Endothelial cell of umbilical vein (primary cell): Measurements from ENCODE around the gene HSD3B1. TPM values are rescaled to one million over a fixed set of nuclear protein-coding genes. Genes with fewer than 3 reads are reported as not detected.

Experiments
- BruUV-seq: library from RNA; stranded (reverse); fragments of 400-500 nt; replicated peaks from 2 replicates; lab custom pipeline; 2021; lab: Mats Ljungman, UMichigan
- CTCF ChIA-PET: fragments of 300-600, 350-600 bp; sonication (Branson Sonifier 250); formaldehyde crosslinking; loops from one replicate; lab custom pipeline; 2021; ENCODE audit warnings: antibody characterized with exemption, inconsistent platforms; lab: Charles Lee
- POLR2A ChIA-PET: fragments of 300-600, 350-600 bp; sonication (Branson Sonifier 250); formaldehyde crosslinking; loops from one replicate; lab custom pipeline; 2021; ENCODE audit warnings: antibody characterized with exemption, inconsistent platforms; lab: Charles Lee
- DNase-seq: peaks from one replicate; pipeline ENCODE4 v3.0.0-alpha.2; 2011; ENCODE audit warnings: low read depth, low spot score
- FAIRE-seq: peaks from 2 replicates; lab custom pipeline; 2011; peaks lifted over from hg19 to GRCh38; lab: Jason Lieb, UNC
- H2AFZ ChIP-seq: 2 replicates; pipeline ENCODE4 v1.6.0; 2012; ENCODE audit warnings: low read depth, low read length, control low read depth, inconsistent platforms
- H3K27ac ChIP-seq: 2 replicates; pipeline ENCODE4 v1.5.1; 2011; ENCODE audit warnings: low read depth, mild to moderate bottlenecking, control low read depth, low read length, moderate library complexity; ENCODE audit not compliant: insufficient read depth
- H3K27me3 ChIP-seq, 2 experiments: 2 replicates each; pipeline versions ENCODE4 v1.6.0 to v1.6.1; 2011; ENCODE audit warnings: low read length in 2 of 2, mixed read lengths in 1 of 2; ENCODE audit not compliant: control insufficient read depth in 2 of 2, insufficient read depth in 2 of 2
- H3K36me3 ChIP-seq, 2 experiments: 2 replicates in 1 of 2; 3 replicates in 1 of 2; pipeline ENCODE4 v1.5.1; 2011; ENCODE audit warnings: low read length in 2 of 2, mild to moderate bottlenecking in 1 of 2, moderate library complexity in 1 of 2; ENCODE audit not compliant: control insufficient read depth in 2 of 2, insufficient read depth in 2 of 2; ENCODE audit errors: extremely low read depth in 1 of 2
- H3K4me1 ChIP-seq: 3 replicates; pipeline ENCODE4 v1.5.1; 2011; ENCODE audit warnings: mild to moderate bottlenecking, low read length; ENCODE audit not compliant: control insufficient read depth, insufficient read depth; ENCODE audit errors: extremely low read depth
- H3K4me2 ChIP-seq: 2 replicates; pipeline ENCODE4 v1.6.1; 2011; ENCODE audit warnings: low read length, control low read depth, mixed read lengths; ENCODE audit not compliant: insufficient read depth
- H3K4me3 ChIP-seq, 3 experiments: fragments of 200-600 bp in 1 of 3; sonication (generic), shearing (Covaris generic) in 1 of 3; replicated peaks in 1 of 3; 2 replicates each; pipeline ENCODE4 v1.5.1; 2011 to 2016; ENCODE audit warnings: control low read depth in 3 of 3, low read length in 3 of 3, mild to moderate bottlenecking in 2 of 3, inconsistent platforms in 1 of 3, low read depth in 1 of 3, moderate library complexity in 1 of 3; ENCODE audit not compliant: insufficient read depth in 1 of 3
- H3K79me2 ChIP-seq: 2 replicates; pipeline ENCODE4 v1.6.0; 2012; ENCODE audit warnings: low read length, inconsistent platforms; ENCODE audit not compliant: control insufficient read depth, insufficient read depth
- H3K9ac ChIP-seq: replicated peaks from 2 replicates; pipeline ENCODE3; 2011; ENCODE audit warnings: low read length, control low read depth; ENCODE audit not compliant: insufficient read depth; ENCODE audit errors: extremely low read depth
- H3K9me1 ChIP-seq: replicated peaks from 3 replicates; pipeline ENCODE4 v1.6.0; 2011; ENCODE audit warnings: mild to moderate bottlenecking, low read length; ENCODE audit not compliant: control insufficient read depth, insufficient read depth; ENCODE audit errors: extremely low read depth
- H3K9me3 ChIP-seq: replicated peaks from 2 replicates; pipeline ENCODE4 v1.5.1; 2012; ENCODE audit warnings: low read length, inconsistent platforms; ENCODE audit not compliant: control insufficient read depth, insufficient read depth
- H4K20me1 ChIP-seq: replicated peaks from 2 replicates; pipeline ENCODE3; 2011; ENCODE audit warnings: mild to moderate bottlenecking, low read length; ENCODE audit not compliant: control insufficient read depth, insufficient read depth; ENCODE audit errors: extremely low read depth
- CTCF ChIP-seq, 2 donors: IDR thresholded peaks; 1 replicate in 1 of 2; 2 replicates in 1 of 2; pipeline ENCODE4 v1.5.1; 2011; ENCODE audit warnings: low read length in 2 of 2, mild to moderate bottlenecking in 2 of 2, moderate library complexity in 2 of 2, control low read depth in 1 of 2, inconsistent platforms in 1 of 2, low read depth in 1 of 2; ENCODE audit not compliant: insufficient read depth in 1 of 2; ENCODE audit errors: extremely low read depth in 1 of 2
- EZH2 ChIP-seq: IDR thresholded peaks from 2 replicates; pipeline ENCODE4 v1.6.1; 2012; ENCODE audit warnings: borderline replicate concordance, low read depth, mild to moderate bottlenecking, moderate library complexity, low read length, inconsistent platforms; ENCODE audit not compliant: severe bottlenecking
- FOS ChIP-seq: IDR thresholded peaks from 2 replicates; pipeline ENCODE4 v1.6.1; 2011; ENCODE audit warnings: mild to moderate bottlenecking, low read length, moderate library complexity, borderline replicate concordance; ENCODE audit not compliant: insufficient read depth
- GATA2 ChIP-seq: IDR thresholded peaks from 2 replicates; pipeline ENCODE4 v1.7.0; 2011; ENCODE audit warnings: low read depth, mild to moderate bottlenecking, moderate library complexity, mixed read lengths, low read length; ENCODE audit not compliant: insufficient read length, insufficient read depth
- JUN ChIP-seq: IDR thresholded peaks from 2 replicates; pipeline ENCODE4 v1.6.1; 2011; ENCODE audit warnings: borderline replicate concordance, low read depth; ENCODE audit not compliant: insufficient read length, insufficient read depth
- MYC ChIP-seq: IDR thresholded peaks from one replicate; pipeline ENCODE4 v1.6.1; 2011; ENCODE audit warnings: mild to moderate bottlenecking, low read depth, low read length
- POLR2A ChIP-seq: IDR thresholded peaks from 2 replicates; pipeline ENCODE4 v1.6.1; 2012; ENCODE audit warnings: low read depth, mild to moderate bottlenecking, control low read depth, low read length
- POLR2AphosphoS5 ChIP-seq: IDR thresholded peaks from 2 replicates; pipeline ENCODE4 v1.6.1; 2012; ENCODE audit warnings: low read depth, mild to moderate bottlenecking, control low read depth, low read length, moderate library complexity; ENCODE audit not compliant: insufficient read depth
- dilution Hi-C: fragments of 300-500 bp; cut with MboI; formaldehyde crosslinking; loops from one replicate; pipeline ENCODE4 v1.15.0; 2019; ENCODE audit warnings: low sequenced_read_pairs; ENCODE audit not compliant: extremely low pct_ligation_motif_present
- intact Hi-C: fragments of 100-400 bp; cut with micrococcal nuclease; formaldehyde crosslinking; loops from one replicate; pipeline ENCODE4 v1.10.0; 2022
- polyA plus RNA-seq, 4 experiments: library from polyadenylated mRNA; depleted of rRNA in 3 of 4; stranded (reverse) in 3 of 4; unstranded in 1 of 4; fragments of >200 nt; gene quantifications; 2 replicates each; pipeline versions ENCODE4 v1.2.1 to v1.2.3, GENCODE V29; 2011 to 2012; ENCODE audit warnings: missing spikeins in 1 of 4
- total RNA-seq: library from RNA; stranded (reverse); gene quantifications from 2 replicates; pipeline ENCODE4 v1.2.3, GENCODE V29; 2021
- TF ChIP-seq, protein P1 (sequence below): IDR thresholded peaks from 2 replicates; pipeline ENCODE4 v1.6.1; 2011; ENCODE audit not compliant: insufficient read depth, insufficient read length

HSD3B1 gene
- total and polyA plus RNA-seq, 2 donors (not counting 3 experiments of a cell fraction or from before 2014, with no cell fraction given), result not detected

- no peak for DNase-seq
- Histone ChIP-seq H3K36me3 (no peaks in the 10 kb centered on the region), H3K4me1 (no peaks in the 10 kb centered on the region), H4K20me1 (no peaks in the 10 kb centered on the region), H3K4me2 (no peak overlapping the region), H3K4me3 (no peak overlapping the region), H3K79me2 (no peaks in the 10 kb centered on the region), H3K9ac (no peak overlapping the region), H3K27me3 (no peaks in the 10 kb centered on the region), H2AFZ (no peak overlapping the region), H3K27ac (no peak overlapping the region), H3K9me3 (no peaks in the 10 kb centered on the region), H3K9me1 (no peaks in the 10 kb centered on the region)
- ChIA-PET CTCF (no interaction called here), POLR2A (no interaction called here)
- intact Hi-C loops (no loop called here), dilution Hi-C loops (no loop called here)
- no TSS peak for BruUV-seq
- TF ChIP-seq CTCF (IDR thresholded peaks at IDR 0.05; ENCODE audit: extremely low read depth in 1 of 2, insufficient read depth in 1 of 2, low read depth in 1 of 2, low read length in 2 of 2), result no peak
- TF ChIP-seq MYC, result no peak
- TF ChIP-seq POLR2A, result no peak
- no peak for TF ChIP-seq JUN
- TF ChIP-seq FOS, result no peak
- TF ChIP-seq POLR2AphosphoS5, result no peak
- TF ChIP-seq, protein P1, sequence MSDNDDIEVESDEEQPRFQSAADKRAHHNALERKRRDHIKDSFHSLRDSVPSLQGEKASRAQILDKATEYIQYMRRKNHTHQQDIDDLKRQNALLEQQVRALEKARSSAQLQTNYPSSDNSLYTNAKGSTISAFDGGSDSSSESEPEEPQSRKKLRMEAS, result no peak
- TF ChIP-seq GATA2, result no peak
- TF ChIP-seq EZH2, result no peak
- no peak for FAIRE-seq
Observed at GRCh38 chr1:119510046-119510445, 3.0 kb downstream of the HSD3B1 start.
